ENCODE measurements around the gene SRD5A1.

DNA sequence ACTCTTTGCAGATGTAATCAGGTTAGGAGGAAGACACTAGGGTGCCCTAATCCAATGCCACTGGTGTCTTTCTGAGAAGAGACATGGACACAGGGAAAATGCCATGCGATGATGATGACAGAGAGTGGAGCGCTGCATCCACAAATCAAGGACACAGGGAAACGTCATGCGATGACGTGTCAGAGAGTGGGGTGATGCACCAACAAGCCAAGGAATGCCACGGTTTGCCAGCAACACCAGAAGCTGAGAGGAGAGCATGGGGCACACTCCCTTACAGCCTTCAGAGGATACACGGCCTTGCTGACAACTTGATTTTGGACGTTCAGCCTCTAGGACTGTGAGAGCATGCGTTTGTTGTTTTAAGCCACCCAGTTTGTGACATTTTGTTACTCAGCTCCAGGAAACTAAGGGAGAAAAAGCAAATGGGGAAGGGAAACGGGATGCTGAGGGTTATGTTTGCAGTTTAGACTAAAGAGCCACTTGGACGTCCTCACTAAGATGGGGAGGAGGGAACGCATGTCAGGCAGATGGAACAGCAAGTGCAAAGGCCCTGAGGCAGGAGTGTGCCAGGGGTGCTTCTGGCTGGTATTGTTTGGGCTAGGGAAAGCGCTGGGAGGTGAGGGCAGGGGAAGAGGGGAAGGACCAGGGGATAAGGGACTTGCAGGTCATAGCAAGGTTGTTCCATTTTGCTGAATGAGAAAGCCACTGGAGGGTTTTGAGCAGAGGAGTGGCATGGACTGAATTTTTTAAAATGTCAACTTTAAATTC, 77.5 kb downstream of the SRD5A1 start:
- TF ChIP-seq, protein P1, sequence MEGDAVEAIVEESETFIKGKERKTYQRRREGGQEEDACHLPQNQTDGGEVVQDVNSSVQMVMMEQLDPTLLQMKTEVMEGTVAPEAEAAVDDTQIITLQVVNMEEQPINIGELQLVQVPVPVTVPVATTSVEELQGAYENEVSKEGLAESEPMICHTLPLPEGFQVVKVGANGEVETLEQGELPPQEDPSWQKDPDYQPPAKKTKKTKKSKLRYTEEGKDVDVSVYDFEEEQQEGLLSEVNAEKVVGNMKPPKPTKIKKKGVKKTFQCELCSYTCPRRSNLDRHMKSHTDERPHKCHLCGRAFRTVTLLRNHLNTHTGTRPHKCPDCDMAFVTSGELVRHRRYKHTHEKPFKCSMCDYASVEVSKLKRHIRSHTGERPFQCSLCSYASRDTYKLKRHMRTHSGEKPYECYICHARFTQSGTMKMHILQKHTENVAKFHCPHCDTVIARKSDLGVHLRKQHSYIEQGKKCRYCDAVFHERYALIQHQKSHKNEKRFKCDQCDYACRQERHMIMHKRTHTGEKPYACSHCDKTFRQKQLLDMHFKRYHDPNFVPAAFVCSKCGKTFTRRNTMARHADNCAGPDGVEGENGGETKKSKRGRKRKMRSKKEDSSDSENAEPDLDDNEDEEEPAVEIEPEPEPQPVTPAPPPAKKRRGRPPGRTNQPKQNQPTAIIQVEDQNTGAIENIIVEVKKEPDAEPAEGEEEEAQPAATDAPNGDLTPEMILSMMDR (IDR thresholded peaks at IDR 0.05; ENCODE audit: low read depth, low read length), result no peak
- TF ChIP-seq POLR2A (IDR thresholded peaks at IDR 0.05; ENCODE audit: extremely low read depth, insufficient read length), result no peak
- TF ChIP-seq MYC (IDR thresholded peaks at IDR 0.05; ENCODE audit: low read depth, low read length), result no peak
